Astrocyte of the cerebellum (primary cell): ENCODE results near the gene SEC14L1.

Source experiments
- DNase-seq: peaks from one replicate; pipeline ENCODE4 v3.0.0-alpha.2; 2011; ENCODE audit warnings: low read depth
- H3K4me3 ChIP-seq: 2 replicates; pipeline ENCODE4 v1.5.1; 2011; ENCODE audit warnings: mild to moderate bottlenecking, low read depth, low read length, moderate library complexity
- in situ Hi-C: cut with HindIII; loops from 2 replicates; pipeline ENCODE4 v1.10.0; 2017; ENCODE audit warnings: low sequenced_read_pairs
- TF ChIP-seq, protein P1 (sequence below): IDR thresholded peaks from 2 replicates; pipeline ENCODE4 v1.5.1; 2012; ENCODE audit warnings: low read length, low read depth, moderate library complexity, mild to moderate bottlenecking; ENCODE audit errors: missing control alignments

Gene SEC14L1

DNA sequence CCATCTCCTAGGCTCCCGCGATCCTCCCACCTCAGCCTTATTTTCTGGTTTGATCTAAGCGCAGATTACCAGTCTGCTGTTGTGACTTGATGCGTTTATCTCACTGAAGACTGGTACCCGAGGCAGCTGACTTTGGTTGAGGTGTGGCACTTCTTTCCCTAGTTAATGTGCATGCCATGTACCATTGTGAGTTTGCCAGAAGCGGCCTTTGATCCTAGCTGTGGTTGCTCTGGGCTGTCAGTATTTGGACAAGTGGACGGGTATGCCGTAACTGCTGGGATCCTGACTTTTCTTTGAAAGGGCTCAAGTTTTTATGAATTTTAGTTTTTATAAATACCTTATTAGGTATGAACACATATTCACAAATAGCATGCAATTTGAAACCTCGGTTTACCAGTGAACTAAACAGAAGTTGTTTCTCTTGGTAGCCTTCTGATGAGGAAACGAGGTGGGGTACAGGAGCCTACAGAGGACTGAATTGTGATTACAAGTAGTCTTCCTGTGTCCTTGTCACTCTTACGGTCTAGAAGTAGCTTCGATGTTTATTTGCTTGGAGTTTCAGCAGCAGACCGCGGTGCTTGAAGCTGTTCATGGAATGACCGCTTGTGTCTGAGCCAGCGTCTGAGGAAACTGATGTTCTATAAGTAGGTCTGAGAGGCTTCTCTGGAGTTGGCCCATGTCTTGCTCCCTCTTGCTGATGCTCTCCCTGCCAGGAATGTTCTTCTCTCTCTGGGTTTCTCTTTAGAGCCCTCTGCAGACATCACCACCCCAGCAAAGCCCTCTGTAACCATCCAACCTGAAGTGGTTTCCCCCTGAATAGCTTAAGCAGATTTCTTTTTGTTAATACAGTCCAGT lies 40.0 kb downstream of the SEC14L1 start:
- TF ChIP-seq, protein P1, sequence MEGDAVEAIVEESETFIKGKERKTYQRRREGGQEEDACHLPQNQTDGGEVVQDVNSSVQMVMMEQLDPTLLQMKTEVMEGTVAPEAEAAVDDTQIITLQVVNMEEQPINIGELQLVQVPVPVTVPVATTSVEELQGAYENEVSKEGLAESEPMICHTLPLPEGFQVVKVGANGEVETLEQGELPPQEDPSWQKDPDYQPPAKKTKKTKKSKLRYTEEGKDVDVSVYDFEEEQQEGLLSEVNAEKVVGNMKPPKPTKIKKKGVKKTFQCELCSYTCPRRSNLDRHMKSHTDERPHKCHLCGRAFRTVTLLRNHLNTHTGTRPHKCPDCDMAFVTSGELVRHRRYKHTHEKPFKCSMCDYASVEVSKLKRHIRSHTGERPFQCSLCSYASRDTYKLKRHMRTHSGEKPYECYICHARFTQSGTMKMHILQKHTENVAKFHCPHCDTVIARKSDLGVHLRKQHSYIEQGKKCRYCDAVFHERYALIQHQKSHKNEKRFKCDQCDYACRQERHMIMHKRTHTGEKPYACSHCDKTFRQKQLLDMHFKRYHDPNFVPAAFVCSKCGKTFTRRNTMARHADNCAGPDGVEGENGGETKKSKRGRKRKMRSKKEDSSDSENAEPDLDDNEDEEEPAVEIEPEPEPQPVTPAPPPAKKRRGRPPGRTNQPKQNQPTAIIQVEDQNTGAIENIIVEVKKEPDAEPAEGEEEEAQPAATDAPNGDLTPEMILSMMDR = no peak
- no peak for DNase-seq
- no peak overlapping the region for H3K4me3 ChIP-seq
- in situ Hi-C loops = no loop called here

DNA sequence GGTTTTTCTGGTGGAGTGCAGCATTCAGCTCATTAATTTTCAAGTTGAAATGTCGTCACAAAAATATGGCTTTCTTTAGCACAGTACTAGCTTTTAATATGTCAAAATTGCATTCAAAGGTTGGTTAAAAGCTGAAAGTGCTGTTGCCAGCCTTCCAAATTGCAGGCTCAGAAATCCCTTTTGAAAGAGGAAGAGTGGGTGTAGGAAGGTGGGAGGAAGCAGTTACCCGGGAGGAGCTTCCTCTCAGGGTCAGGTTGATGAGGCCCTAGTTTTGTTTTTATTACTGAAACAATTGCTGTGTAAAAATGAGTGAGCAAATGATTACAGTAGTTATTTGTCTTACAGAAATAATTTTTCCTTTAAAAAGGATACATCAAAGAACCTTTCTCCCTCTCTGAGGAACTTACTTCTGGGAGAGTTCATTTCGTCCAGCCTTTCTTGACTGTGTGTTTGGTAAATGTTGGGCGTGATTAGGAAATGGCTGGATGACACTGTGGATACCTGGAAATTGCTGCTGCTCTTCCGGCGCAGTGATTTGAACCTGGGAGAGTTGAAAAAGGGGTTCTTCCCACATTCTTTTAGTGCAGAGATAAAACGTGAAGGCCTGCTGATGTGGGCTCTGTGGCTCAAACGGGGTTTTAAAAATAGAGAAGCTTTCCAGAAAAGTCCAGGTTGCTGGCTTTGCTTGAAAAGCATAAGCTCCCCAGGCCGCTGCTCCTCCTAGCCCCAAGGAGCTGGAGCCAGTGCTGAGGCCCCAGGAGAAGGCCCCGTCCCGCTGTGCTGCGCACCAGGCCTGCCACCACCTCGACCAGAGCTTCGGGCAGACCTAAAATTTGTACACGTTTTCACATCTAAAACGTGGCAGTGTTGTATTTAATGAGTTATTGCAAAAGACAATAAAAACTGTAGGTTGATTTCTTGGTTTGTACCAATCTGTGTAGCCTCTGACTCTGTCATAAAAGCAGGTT lies 41.7 kb downstream of the SEC14L1 start:
- in situ Hi-C loops = no loop called here
- TF ChIP-seq, protein P1 = no peak
- H3K4me3 ChIP-seq = no peak overlapping the region
- no peak for DNase-seq

DNA sequence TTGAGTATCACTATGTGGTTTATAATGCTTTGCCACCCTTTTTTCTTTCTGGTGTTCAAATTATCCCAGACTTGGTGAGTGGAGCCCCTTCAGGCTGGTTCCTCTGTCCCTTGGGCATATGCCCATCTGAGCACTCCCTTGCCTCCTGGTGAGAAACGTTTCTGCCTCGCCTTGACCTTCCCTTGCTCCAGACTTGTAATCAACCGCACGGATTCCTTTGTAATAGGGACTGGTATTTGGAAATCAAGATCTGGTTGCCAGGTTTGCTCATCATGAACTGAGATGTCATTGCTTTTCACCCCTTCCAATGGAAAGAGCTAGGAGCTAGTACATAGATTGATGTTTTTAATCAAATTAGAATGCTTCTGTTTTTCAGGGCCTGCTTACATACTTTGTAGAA lies 43.7 kb downstream of the SEC14L1 start:
- in situ Hi-C loops = no loop called here
- no peak overlapping the region for H3K4me3 ChIP-seq
- DNase-seq = no peak
- TF ChIP-seq, protein P1 = no peak

DNA sequence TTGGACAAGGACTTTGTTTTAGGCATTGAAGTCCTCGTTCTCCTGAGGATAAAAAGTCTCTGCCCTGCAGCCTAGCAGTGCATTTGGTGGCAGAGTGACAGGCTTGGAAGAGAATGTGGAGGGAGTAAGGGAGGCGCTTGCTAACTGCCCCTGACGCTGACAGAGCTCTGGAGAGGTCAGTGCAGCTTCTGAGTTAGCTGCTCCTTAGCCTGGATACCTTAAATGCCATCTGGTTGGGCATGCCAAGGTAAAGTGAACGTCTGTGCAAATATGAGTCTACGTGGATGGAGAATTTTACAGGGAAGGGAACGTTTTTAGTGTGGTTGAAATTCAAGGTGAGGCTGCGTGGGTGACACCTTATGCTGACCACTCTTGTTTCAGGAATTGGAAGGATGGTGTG lies 44.4 kb downstream of the SEC14L1 start:
- no peak for DNase-seq
- TF ChIP-seq, protein P1 = no peak

DNA sequence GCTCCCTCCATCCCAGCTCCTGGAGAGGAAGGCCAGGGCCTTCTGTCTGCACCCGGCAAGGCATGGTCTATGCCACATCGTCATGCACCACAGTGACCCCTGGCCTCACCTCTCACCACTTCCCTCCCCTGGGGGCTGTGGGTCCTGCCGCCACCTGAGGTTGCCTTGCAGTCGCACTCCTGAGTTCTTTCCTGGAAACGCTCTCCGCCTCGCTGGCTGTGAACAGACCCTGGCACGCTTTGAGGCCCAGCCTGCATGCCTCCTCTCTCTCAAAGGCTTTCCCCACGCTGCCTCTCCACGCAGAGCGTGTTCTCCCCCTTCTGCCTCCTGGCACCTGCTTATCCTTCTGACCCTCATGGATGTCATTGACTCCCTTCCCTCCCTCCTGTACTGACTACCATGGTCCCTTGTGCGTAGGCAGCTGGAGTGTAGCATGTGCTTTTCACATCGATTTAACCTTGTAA lies 45.4 kb downstream of the SEC14L1 start:
- DNase-seq = no peak
- H3K4me3 ChIP-seq = no peak overlapping the region
- in situ Hi-C loops = no loop called here
- TF ChIP-seq, protein P1 = no peak

More for the DNA sequence above, 44.4 kb downstream of the SEC14L1 start:
- H3K4me3 ChIP-seq = no peak overlapping the region
- in situ Hi-C loops = no loop called here
